Muscle of leg (tissue), 11 donors: Measurements from ENCODE around the gene ARL15. TPM values are rescaled to one million over a fixed set of nuclear protein-coding genes. Genes with fewer than 3 reads are reported as not detected.

Experiments used
- DNase-seq: peaks from one replicate; pipeline ENCODE4 v3.0.0; 2013
- H3K27ac ChIP-seq: one replicate; pipeline ENCODE4 v1.5.1; 2013; ENCODE audit warnings: mild to moderate bottlenecking, low read length, control low read depth
- H3K27me3 ChIP-seq: one replicate; pipeline ENCODE4 v1.6.1; 2013; ENCODE audit warnings: low read length; ENCODE audit not compliant: control insufficient read depth, insufficient read depth
- H3K36me3 ChIP-seq: one replicate; pipeline ENCODE4 v1.6.1; 2013; ENCODE audit warnings: low read length; ENCODE audit not compliant: control insufficient read depth, insufficient read depth
- H3K4me1 ChIP-seq: one replicate; pipeline ENCODE4 v1.6.1; 2013; ENCODE audit warnings: low read length; ENCODE audit not compliant: control insufficient read depth, insufficient read depth
- H3K4me3 ChIP-seq: one replicate; pipeline ENCODE4 v1.5.1; 2013; ENCODE audit warnings: low read length, control low read depth
- H3K9me3 ChIP-seq: replicated peaks from 2 replicates; pipeline ENCODE4 v1.6.1; 2013; ENCODE audit warnings: low read depth, low read length; ENCODE audit not compliant: control insufficient read depth
- WGBS: methylation state at CpG from one replicate; pipeline ENCODE4 v1.1.5; 2013; ENCODE audit warnings: missing lambda C conversion rate; ENCODE audit not compliant: insufficient coverage; 5-methylcytosine and 5-hydroxymethylcytosine counted together
- polyA plus RNA-seq, 8 donors: library from polyadenylated mRNA; unstranded; fragments of 120-200 nt; gene quantifications; one replicate each; pipeline versions ENCODE4 v1.2.1 to v1.2.3, GENCODE V29; 2013; ENCODE audit warnings: inconsistent platforms in 1 of 8, low replicate concordance in 1 of 8; ENCODE audit not compliant: insufficient read length in 8 of 8, insufficient read depth in 1 of 8
- total RNA-seq: library from RNA; stranded (reverse); fragments of 120-200 nt; gene quantifications from one replicate; pipeline ENCODE4 v1.2.4, GENCODE V29; 2013

The ARL15 gene
- total and polyA plus RNA-seq, 9 donors = 18.4 to 37.1 (median 23.8) TPM

DNA sequence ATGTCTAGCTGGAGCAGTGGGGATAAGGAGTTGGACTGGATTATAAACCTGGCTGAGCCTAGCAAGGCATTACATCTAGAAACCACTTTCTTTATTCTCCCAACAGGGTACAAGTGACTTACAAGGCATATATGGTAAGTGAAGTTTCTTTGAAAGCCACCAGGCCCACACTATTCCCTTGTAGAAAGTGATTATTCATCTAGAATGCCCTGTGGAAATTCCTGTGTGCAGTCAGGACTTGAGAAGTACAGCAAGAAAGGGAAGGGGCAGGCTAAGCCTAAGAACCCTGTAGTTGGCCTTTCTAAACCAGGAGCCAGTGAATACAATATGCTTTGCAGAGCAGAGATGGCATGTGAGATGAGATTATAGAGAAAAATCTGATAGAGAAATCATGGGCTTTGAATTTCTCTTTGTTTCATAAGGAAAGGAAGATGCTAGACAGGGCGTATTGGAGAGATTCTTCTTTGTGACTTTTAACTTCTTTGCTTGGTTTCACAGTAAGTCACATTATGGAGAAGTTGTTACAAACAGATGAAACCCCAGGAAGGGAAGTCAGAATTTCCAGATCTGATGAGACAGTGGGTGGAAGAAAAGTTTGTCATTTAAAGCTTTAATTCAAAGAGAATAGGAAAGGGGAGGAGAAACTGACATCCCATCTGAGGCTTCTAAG is 428.2 kb downstream of the ARL15 start:
- Histone ChIP-seq H3K9me3 (no peaks in the 10 kb centered on the region), H3K4me1 (no peaks in the 10 kb centered on the region), H3K27ac (no peak overlapping the region), H3K4me3 (no peak overlapping the region), H3K27me3 (no peaks in the 10 kb centered on the region), H3K36me3 (no peaks in the 10 kb centered on the region)
- DNase-seq = peak; percentile 6
- 60% methylated on average over 1 of the region's 1 CpG for WGBS

GRCh38 chr5:53879708-53880323 is 430.6 kb downstream of the ARL15 start:
- H3K9me3 ChIP-seq = no peaks in the 10 kb centered on the region
- H3K27me3 ChIP-seq = no peaks in the 10 kb centered on the region
- no peaks in the 10 kb centered on the region for H3K4me1 ChIP-seq
- H3K27ac ChIP-seq = no peak overlapping the region
- no peak overlapping the region for H3K4me3 ChIP-seq
- 83% methylated on average over 2 of the region's 5 CpGs for WGBS
- no peaks in the 10 kb centered on the region for H3K36me3 ChIP-seq
- no peak for DNase-seq

GRCh38 chr5:53878015-53878414 is 432.4 kb downstream of the ARL15 start:
- Histone ChIP-seq H3K9me3 (peaks cover 5% of the 10 kb centered on the region), H3K4me3 (no peak overlapping the region), H3K4me1 (no peaks in the 10 kb centered on the region), H3K36me3 (no peaks in the 10 kb centered on the region), H3K27me3 (no peaks in the 10 kb centered on the region), H3K27ac (no peak overlapping the region)
- 100% methylated on average over 1 of the region's 2 CpGs for WGBS
- no peak for DNase-seq

DNA sequence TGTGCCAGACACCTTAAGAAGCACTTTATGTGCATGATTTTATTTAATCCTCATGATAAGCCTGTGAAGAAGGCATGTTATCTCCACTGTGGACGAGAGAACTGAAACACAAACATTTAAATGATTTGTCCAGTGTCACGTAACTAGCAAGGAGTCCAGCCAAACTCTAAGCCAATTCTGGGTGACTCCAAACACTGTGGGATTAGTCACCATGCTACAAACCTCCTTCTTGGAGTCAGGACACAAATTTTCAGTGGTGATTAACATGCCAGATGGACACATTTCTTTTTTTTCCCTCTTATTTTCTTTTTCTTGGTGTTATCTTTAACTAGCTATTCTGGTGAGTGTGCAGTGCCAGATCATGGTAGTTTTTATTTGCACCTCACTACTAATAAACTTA is 433.1 kb downstream of the ARL15 start:
- no peak for DNase-seq
- Histone ChIP-seq H3K27me3 (no peaks in the 10 kb centered on the region), H3K9me3 (peaks cover 5% of the 10 kb centered on the region), H3K4me3 (no peak overlapping the region), H3K27ac (no peak overlapping the region), H3K4me1 (no peaks in the 10 kb centered on the region), H3K36me3 (no peaks in the 10 kb centered on the region)
- WGBS = 64% methylated on average over 2 of the region's 2 CpGs

DNA sequence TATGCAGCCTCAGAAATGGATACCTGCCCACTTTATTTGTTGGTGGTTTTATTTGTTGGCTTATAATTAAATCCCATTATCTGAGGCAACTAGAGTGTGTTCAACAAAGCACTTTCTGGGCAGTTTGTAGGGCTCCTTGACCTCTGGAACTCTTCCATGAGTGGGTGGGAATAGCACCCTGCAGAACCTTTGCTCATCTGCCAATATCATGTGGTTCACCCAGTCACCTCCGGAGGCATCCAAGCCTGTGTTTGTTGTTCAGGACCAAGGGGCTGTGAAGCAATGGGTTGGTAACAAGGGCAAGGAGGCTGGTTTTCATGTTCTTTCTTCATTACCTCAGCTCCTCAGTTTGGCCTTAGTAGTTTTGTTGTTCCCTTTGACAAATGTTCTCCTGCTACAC is 436.0 kb downstream of the ARL15 start:
- Histone ChIP-seq H3K4me3 (no peak overlapping the region), H3K36me3 (no peaks in the 10 kb centered on the region), H3K9me3 (peaks cover 5% of the 10 kb centered on the region), H3K27ac (no peak overlapping the region), H3K27me3 (no peaks in the 10 kb centered on the region), H3K4me1 (no peaks in the 10 kb centered on the region)
- no peak for DNase-seq
- no CpG with 5 or more reads among the region's 1 CpG for WGBS

DNA sequence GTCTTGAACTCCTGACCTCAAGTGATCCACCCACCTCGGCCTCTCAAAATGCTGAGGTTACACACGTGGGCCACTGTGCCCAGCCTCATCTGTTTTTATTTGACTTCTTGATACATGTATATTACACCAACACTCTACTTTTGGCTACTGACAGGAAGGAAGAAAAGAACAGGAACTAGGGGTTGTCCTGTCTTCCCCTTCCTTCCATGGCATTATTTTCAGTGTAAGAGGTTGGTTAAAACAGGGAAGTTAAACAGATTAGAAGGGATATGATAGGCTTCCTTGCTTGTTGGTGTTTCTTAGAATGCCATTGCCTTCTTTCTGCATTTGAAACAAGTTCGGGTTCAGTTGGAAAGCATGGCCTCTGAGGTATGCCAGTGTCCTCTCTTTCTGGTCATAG is 437.1 kb downstream of the ARL15 start:
- peaks cover 5% of the 10 kb centered on the region for H3K9me3 ChIP-seq
- no peaks in the 10 kb centered on the region for H3K4me1 ChIP-seq
- H3K36me3 ChIP-seq = no peaks in the 10 kb centered on the region
- WGBS = 100% methylated on average over 1 of the region's 3 CpGs
- H3K27ac ChIP-seq = no peak overlapping the region
- no peaks in the 10 kb centered on the region for H3K27me3 ChIP-seq
- no peak overlapping the region for H3K4me3 ChIP-seq
- no peak for DNase-seq

- Histone ChIP-seq H3K27ac (no peak overlapping the region), H3K36me3 (no peaks in the 10 kb centered on the region), H3K27me3 (no peaks in the 10 kb centered on the region), H3K4me1 (no peaks in the 10 kb centered on the region), H3K4me3 (no peak overlapping the region), H3K9me3 (peaks cover 5% of the 10 kb centered on the region)
- WGBS = 100% methylated on average over 1 of the region's 2 CpGs
- DNase-seq = no peak
These were observed 438.6 kb downstream of the ARL15 start for GRCh38 chr5:53871775-53872174.

- whole genome bisulfite sequencing = no CpG with 5 or more reads among the region's 5 CpGs
- no peak overlapping the region for H3K27ac ChIP-seq
- H3K36me3 ChIP-seq = no peaks in the 10 kb centered on the region
- peaks cover 5% of the 10 kb centered on the region for H3K9me3 ChIP-seq
- no peaks in the 10 kb centered on the region for H3K4me1 ChIP-seq
- no peaks in the 10 kb centered on the region for H3K27me3 ChIP-seq
- no peak for DNase-seq
- H3K4me3 ChIP-seq = no peak overlapping the region
These were observed 439.3 kb downstream of the ARL15 start for GRCh38 chr5:53871050-53871449.

DNA sequence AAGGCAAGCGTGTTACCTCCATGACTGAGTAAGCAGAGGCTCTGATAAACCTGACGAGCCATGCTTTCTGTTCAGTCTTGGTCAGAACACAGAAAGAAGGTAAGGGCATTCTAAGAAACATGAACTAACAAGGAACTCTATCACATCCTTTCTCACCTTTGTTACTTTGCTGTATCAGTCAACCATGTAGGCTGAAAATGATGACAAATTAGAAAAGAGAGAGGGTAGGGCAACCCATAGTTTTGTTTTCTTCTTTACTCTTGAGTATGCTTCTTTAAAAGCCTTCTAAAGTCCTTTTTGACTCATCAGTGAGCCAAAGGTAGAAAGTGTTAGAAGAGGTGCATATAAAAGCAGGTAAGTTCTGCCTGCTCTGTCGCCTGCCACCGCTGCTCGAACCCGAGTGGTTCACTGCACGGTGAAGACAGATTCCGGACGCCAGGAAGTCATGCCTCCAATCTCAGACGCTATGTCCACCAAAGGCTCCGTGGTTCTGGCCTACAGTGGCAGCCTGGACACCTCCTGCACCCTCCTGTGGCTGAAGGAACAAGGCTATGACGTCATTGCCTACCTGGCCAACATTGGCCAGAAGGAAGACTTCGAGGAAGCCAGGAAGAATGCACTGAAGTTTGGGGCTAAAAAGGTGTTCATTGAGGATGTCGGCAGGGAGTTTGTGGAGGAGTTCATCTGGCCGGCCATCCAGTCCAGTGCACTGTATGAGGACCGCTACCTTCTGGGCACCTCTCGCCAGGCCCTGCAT is 451.5 kb downstream of the ARL15 start:
- no peak for DNase-seq
- 90% methylated on average over 15 of the region's 17 CpGs for WGBS
- Histone ChIP-seq H3K4me1 (no peaks in the 10 kb centered on the region), H3K4me3 (no peak overlapping the region), H3K27ac (no peak overlapping the region), H3K27me3 (no peaks in the 10 kb centered on the region), H3K36me3 (no peaks in the 10 kb centered on the region), H3K9me3 (peaks cover 7% of the 10 kb centered on the region)

DNA sequence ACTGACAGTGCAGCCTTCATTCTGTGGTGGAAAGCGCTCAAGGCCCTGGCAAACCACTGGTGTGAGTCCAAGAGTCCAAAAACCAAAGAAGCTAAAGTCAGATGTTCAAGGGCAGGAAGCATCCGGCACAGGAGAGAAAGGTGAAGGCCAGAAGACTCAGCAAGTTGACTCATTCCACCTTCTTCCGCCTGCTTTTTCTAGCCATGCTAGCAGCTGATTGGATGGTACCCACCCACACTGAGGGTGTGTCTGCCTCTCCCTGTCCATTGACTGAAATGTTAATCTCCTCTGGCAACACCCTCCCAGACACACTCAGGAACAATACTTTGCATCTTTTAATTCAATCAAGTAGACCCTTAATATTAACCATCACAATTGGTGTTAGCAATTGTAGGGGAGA is 453.9 kb downstream of the ARL15 start:
- 86% methylated on average over 3 of the region's 3 CpGs for WGBS
- Histone ChIP-seq H3K4me1 (no peaks in the 10 kb centered on the region), H3K27me3 (no peaks in the 10 kb centered on the region), H3K36me3 (no peaks in the 10 kb centered on the region), H3K9me3 (peaks cover 10% of the 10 kb centered on the region), H3K4me3 (no peak overlapping the region), H3K27ac (no peak overlapping the region)
- DNase-seq = no peak
